ENCODE measurements around the gene ZFP36L1. TPM values are rescaled to one million over a fixed set of nuclear protein-coding genes. Genes with fewer than 3 reads are reported as not detected.
A peak's percentile ranks its signal among the peaks of the same experiment; 100 is the strongest.

Gene ZFP36L1
- total RNA-seq, 1 donor from 2014 or later = 434 TPM

DNA sequence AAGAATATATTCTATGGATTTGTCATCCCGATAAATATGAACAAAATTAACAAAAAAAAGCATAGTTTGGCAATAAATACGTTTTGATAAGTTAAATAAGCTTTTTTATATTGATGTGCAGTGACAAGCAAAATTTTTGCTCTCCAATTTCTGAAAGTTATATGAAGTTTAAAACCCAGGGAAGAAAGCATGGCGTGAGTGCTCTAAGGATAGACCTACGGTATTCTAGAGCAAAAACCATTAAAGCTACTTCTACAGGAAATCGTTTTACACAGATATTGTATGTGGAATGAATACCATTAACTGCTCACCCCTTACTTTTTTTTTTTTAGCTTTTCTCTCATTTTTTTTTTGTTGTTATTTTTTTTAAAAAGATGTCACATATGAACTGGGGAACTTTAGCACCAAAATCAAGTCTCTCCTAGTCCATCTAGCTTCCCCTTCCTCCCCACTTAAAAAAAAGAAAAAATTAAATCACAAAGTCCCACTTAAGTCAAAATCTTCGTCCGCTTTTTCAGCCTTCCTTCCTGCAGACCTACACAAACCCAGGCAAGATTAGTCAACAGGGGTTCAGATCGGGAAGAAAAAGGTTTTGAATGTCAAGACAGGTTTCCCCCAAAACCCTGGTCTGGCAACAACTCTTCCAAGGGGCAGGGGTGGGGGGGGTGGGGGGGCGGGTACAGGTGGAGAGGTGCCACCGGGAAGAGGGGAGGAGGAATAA, 4.4 kb downstream of the ZFP36L1 start:
- no peak for ATAC-seq
- intact Hi-C loops (cut with DNase I) = loop anchor here (10.0 kb wide), 1 partner anchor 234 kb away; no protein-coding TSS in a partner anchor
- DNase-seq (ENCODE audit: low spot score) = no peak

DNA sequence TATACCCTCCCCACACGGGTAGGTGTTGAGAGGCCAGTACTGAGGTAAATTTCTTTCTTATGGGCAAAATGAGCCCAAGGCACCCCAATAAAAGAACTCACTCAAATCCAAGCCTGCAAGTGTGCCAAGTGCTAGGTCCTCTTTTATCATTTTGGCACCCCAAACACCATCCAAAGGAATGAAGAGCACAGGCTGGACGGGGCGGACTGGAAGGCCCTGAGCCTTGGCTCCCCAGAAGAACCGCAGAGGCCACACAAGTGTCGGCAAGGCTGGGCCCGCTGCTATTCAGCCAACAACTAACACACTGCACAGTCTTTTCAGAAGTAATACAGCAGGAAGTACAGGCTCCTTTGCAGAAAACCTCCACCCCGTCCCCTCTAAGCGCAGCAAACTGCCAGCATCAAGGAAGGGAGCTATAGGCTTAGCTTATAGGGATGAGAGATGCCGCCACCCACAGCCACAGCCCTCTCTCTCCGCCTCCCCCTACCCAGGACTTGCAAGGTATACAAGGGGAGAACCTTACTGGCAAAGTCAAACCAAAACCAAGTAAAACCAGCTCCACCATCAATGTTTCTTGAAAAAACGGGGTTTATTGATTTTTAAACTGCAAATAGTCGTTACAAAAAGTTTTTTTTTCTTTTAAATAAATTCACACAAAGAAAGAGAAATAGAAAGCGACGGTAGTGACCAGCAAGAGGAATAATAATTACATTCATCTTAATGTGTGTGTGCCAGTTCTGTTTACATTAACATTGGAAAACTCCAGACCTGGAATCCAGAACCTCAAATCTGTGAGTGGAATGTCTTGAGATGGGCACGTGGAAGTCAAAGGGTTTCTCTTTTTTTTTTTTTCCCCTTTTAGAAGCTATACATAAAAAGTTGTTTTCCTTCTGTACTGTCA, 5.5 kb downstream of the ZFP36L1 start:
- intact Hi-C loops (cut with DNase I) = loop anchor here (10.0 kb wide), 1 partner anchor 233 kb away; no protein-coding TSS in a partner anchor
- ATAC-seq (peak; percentile 28), DNase-seq (ENCODE audit: low spot score) (no peak)

DNA sequence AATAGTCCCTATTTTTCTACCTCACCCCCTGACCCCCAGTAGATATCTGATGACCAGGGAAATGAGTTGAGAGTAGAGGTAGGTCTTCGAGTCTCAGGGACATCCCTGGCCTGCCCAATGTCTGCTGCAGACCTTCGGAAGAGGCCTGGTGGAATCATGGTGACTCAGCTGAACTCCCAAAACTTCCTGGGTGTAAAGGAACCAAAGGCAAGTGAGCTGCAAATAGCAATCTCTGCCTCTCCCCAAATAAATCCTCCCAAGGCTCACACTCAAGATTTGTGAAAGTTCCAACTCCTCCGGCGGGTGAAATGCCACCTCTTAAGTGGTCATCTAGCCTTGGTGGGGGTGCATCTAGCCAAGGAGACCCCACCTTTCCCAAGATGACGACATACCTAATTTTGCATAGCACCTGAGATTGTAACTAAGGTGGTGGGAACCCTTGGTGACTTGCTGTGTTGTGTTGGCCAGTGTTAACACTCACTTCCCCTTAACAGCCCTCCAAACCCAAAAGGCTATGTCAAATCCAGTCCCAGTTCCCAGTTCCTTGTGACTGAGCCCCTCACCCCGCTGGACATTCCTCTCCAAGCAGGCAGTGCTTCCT, 6.3 kb downstream of the ZFP36L1 start:
- no peak for DNase-seq (ENCODE audit: low spot score)
- ATAC-seq = peak; percentile 19
- intact Hi-C loops (cut with DNase I) = loop anchor here (10.0 kb wide), 1 partner anchor 232 kb away; no protein-coding TSS in a partner anchor

DNA sequence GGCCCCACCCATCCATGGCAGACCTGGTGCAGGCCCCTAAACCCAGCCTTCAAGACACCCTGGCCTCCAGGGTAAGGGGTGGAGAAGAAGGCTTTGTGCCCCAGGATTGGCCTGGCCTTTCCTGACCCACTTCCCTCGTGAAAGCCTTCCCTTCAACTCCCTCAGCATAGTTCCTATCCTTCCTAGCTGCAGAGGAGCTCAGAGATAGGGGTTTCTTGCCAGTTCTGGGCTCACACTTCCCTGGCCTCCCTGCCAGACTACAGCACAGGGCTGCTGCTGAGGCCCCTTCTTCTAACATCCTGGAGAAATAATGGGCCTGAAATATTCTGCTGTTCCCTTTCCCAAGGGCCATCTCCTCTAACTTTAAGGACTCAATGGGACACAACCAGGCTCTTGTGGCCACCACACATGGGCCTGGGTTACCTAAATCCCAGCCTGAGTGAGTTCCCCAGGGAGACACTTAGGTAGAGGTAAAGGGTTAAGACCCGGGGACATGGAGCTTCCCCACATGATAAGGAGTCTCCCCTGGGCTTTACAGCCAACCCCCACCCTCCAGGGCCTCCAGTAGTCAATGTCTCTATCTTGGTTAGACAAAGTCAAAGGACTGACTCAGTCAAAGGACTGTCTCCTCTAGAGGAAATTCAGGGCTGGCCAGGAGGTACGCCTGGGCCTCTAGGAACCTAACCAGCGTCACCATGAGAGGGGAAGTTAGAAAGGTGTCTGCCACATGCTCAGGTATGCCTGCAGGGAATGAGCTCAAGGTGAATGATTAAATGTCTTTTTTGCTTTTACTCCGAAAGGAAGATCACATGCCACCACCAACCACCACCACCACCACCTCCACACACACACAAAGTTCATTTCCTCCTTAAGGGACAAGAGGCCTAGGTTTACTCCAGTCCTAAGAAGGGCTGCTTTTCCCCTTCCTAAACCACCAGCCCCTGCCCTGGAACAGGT, 7.1 kb downstream of the ZFP36L1 start:
- DNase-seq (ENCODE audit: low spot score) (peak; percentile 56), ATAC-seq (peak; percentile 42)
- intact Hi-C loops (cut with DNase I) = loop anchor here (10.0 kb wide), 1 partner anchor 231 kb away; no protein-coding TSS in a partner anchor

DNA sequence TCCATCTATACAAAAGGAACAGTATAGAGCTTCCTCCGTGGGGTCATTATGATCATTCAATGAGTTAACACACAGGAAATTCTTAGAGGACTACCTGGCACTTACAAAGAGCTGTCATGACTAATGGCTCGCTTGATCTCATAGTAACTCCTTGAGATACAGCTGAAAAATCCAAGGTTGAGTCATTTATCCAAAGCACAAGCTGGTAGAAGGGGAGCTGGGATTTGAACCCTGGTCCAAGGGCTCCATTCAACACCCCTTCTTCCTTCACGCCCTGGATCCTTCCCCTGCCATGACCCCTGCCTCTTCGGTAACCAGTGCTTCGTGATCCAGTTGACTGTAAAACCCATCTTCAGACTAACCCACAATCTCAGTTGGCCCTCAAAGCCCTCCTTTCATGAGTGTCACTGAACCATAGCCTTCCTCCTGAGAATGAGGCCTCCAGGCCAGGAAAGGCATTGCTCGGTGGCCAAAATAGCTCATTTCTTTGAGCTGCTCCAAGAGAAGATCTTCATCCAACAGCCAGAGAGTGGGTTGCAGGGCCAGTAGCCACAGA, 7.8 kb downstream of the ZFP36L1 start:
- ATAC-seq (no peak), DNase-seq (ENCODE audit: low spot score) (no peak)
- intact Hi-C loops (cut with DNase I) = loop anchor here (10.0 kb wide), 1 partner anchor 230 kb away; no protein-coding TSS in a partner anchor

DNA sequence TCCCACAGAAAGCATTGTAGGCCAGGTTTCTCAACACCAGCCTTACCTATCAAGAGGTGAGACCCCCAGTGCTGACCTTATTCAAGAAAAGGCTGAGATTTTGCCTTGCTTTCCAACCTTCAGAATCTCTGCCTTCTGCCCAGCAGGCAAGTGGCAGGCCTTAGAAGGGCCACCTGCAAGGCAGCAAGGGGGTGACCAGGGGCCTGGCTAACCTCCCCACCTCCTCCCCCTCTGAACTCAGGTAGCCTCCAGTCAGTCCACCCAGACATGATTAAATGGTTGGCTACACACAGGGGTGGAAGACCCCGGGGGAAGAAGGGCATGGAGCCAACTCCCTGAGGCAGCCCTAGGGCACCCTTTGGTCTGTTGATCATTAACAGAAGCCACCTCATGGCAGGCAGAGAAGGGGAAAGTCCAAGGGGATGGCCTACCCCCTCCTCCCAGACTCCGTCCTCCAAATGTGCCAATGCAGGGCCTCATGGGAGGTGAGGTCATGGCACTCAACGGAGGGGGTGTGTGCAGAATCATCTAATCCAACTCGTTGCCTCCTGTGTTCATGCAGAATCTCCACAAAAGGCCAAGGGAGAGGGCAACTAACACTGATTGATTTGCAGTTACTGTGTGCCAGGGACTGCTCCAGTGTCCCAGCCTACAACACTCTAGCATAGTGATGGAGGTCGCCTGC, 8.5 kb downstream of the ZFP36L1 start:
- peak; percentile 0 for ATAC-seq
- no peak for DNase-seq (ENCODE audit: low spot score)
- intact Hi-C loops (cut with DNase I) = loop anchor here (10.0 kb wide), 1 partner anchor 230 kb away; no protein-coding TSS in a partner anchor

DNA sequence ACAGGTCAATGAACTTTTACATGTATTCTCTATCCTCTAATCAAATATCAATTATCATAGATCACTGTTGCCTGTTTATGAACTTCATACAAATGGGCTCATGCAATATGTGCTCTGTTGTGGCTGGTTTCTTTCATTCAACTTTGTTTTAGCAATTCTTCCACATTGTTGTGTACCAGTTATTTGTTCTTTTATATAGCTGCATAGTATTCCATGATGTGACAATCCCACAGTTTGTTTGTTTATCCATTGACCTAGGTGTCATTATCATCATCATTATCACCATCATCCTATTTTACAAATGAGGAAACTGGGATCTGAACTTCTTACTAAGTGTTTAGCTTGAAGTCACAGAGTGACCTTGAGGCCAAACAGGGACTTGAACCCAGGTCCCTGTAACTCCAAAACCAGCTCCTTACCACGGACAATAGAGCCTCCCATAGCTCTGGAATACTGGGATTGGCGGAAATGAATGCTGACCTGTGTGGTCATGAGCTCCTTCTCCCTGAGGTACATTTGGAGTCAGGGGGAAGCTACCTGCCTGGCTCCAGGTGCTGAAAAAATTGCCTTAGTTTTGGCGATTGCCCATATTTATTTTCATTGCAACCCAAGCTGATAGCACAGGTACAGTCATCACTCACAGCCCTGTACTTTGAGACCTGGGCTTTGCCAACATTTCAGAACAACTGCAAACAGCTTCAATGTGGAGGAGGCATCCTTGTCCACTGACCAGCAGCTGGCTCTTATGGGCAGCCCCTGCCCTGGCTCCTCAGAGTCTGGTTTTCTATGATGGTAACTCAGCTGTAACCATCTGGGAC, 9.2 kb downstream of the ZFP36L1 start:
- ATAC-seq (no peak), DNase-seq (ENCODE audit: low spot score) (no peak)
- intact Hi-C loops (cut with DNase I) = loop anchor here (10.0 kb wide), 1 partner anchor 229 kb away; no protein-coding TSS in a partner anchor

DNA sequence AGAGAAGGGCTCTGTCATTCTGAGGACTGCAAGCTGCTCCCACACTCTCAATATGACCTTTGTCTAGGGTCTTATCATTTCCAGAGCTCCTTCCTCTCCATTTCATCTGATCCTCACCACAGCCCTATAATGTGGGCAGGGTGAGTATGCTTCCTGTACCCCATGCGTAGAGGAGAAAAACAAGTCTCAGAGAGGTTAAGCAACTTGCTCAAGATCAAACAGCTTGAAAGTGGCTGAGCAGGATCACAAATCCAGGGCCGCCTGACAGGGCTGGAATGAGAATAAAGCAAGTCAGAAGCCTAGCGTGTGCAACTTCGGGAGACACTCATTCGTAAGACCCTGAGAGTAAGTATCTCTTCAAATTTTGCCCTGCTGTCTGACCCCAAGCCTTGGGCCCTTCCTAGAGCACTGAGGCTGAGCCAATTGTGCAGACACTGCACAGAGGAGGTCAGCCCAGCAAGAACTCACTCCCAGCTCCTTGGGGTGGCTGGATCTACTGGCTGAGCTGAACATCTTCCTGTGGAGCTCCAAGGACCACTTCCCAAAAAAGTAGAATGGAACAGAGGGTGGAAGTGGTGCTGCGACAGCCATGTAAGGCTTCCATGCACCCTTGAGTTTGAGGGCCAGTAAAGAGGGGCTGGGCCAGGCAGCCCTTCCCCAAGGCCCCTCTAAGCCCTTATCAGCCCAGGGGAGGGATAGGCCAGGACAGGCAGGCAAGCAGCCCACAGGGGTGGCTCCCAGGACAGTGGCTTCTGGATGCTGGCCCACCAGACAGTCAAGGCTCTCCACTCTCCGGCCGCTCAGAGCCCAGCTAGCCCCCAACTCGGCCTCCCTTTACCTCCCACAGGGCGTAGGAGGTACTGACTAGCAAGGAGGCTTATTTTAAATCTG, 10.5 kb downstream of the ZFP36L1 start:
- intact Hi-C loops (cut with DNase I) = loop anchor here (10.0 kb wide), 1 partner anchor 228 kb away; no protein-coding TSS in a partner anchor
- ATAC-seq (no peak), DNase-seq (ENCODE audit: low spot score) (no peak)

DNA sequence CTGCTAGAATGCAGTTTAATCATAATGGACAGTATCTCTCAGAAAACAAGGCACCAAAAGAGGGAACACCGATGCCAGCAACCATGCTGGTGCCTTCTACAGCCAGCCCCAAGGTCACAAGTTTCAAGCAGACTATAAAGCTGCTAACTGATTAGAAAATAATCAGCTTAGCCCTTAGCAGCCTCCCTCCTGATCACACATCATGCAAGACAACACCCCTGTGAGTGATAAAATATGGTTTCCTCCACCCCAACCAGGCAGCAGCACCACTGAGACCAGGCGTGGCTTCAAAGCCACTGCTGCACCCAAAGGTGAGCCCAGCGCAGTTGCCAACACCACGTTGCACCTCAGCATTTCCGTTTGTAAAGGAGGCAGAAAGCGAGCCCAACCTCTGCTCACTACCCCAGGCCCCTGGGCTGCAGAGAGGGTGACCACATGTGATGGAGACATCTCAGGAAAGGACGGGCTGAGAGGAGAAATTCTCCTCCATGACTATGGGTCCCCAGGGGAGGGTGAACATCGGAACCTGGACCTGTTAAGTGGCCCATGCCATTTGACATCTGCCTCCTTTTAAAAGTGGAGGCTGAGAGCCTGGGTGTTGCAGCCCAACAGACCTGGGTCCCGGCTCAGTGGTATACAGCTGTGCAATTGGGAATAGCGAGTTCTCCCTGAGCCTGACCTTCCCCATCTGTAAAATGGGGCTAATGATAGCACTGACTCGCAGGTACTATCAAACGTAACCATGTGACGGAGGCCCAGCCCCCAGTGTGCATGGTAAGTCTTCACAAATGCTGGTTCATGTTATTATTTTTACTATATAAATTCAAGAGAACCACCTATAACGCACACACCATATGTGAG, 11.5 kb downstream of the ZFP36L1 start:
- ATAC-seq (no peak), DNase-seq (ENCODE audit: low spot score) (no peak)
- intact Hi-C loops (cut with DNase I) = loop anchor here (10.0 kb wide), 1 partner anchor 227 kb away; no protein-coding TSS in a partner anchor

DNA sequence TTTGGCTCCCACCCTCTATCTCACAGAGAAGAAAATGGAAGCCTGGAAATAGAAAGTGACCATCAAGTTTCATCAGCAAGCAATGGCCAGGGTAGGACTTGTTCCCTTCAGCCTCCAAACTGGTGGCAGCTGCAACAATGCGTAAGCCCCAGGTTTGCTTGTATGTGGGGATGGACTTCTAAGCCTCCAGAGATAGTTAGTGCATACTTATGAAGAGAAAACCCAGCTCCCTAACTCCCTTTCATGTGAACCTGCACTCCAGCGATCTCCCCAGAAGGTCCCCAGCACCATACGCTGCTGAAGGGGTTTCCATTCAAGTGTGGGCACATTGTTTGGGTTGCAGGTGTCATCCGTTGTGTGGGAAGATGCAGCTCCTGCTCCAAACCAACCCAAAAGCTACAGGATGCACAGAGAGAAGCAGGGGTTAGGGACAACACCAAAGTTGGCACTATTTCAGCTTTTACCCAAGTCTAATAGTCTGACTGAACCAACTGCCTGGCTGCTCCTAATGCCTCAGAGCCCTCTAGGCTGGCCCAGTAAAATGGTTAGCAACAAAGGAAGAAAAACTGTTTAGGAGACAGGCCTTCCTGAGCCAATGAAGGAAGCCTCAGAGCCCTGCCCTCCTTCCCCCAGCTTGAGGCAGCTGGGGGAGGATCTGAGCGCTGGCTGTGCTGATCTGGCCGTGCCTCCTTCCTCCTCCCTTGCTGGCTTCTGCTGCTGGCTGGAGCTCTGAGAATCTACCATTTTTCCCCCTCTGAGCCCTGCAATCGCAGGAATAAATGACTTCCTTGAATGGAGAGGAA, 12.3 kb downstream of the ZFP36L1 start:
- DNase-seq (ENCODE audit: low spot score) = no peak
- intact Hi-C loops (cut with DNase I) = loop anchor here (10.0 kb wide), 1 partner anchor 226 kb away; no protein-coding TSS in a partner anchor
- peak; percentile 67 for ATAC-seq

DNA sequence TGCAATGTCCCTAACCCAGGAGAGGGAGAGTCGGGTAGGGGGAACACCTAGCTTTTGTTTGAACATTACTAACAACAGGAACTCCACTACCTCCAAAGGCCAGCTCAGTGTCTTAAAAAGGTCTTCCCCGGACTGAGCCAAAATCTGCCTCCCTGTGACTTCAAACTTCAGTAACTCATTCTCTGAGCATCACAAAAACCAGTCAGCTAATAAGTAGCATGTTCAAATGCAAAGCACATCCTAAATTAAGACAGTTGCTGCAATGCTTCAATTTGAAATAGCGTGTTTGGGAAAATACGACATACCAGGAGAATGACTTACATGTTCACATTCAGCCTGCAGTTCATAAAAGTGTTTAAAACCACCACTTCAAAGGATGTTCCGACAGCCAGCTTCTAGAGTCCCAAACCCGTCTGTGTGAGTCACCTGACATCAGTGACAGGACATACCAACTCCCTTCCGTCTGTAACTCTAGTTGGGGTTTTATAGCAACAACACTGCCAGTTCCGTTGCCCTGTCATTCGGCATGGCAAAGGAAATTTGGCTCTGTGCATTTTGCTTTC, 13.0 kb downstream of the ZFP36L1 start:
- no peak for ATAC-seq
- DNase-seq (ENCODE audit: low spot score) = no peak
- intact Hi-C loops (cut with DNase I) = loop anchor here (10.0 kb wide), 1 partner anchor 225 kb away; no protein-coding TSS in a partner anchor

DNA sequence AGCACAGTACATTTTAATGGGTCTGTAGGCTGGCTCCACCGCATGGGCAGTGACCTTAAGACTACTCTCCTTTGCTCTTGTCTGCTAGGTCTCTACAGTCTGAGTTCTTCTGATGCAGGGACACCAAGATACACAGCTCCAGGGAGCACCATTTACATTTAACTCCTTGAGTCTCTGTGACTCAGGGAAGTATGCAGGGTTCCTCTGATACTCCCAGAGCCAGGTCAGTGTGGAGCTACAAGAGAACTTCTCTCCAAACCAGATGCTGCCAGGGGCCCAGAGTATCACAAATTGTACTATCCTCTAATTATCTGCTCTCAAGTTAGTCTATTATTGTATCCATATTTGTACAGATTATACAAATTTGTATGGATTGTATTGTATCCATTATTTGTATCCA, 15.2 kb downstream of the ZFP36L1 start:
- DNase-seq (ENCODE audit: low spot score) = no peak
- intact Hi-C loops (cut with DNase I) = no loop called here
- no peak for ATAC-seq

DNA sequence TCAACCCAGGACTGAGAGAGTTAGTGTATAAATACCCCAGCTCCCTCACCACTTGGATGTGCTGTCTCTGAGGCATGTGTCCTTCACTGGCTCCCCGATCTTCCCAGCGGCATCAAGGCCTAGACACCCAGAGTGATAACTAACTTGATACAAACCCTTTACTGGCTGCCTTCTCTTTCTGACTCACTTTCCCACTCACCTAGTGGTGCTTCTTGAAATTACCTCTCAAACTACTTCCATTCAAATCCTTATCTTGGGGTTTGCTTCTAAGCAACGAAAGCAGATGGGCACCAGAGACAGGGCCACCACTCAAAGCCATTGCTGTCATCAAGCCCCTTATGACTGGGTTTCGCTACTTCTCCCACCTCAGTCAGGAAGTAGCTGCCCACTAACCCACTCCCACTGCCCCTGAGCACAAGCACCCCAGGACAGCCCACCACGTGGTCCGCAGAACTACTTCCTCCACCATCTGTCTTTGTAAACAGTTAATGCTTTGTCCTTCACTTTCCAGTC, 17.2 kb downstream of the ZFP36L1 start:
- ATAC-seq = no peak
- DNase-seq (ENCODE audit: low spot score) = no peak
- intact Hi-C loops (cut with DNase I) = no loop called here
